ENCODE results near the gene ZNF148. TPM values are rescaled to one million over a fixed set of nuclear protein-coding genes. Genes with fewer than 3 reads are reported as not detected.

The ZNF148 gene
- polyA plus RNA-seq, 10 donors = 17.4 to 26.7 (median 21.0) TPM

DNA sequence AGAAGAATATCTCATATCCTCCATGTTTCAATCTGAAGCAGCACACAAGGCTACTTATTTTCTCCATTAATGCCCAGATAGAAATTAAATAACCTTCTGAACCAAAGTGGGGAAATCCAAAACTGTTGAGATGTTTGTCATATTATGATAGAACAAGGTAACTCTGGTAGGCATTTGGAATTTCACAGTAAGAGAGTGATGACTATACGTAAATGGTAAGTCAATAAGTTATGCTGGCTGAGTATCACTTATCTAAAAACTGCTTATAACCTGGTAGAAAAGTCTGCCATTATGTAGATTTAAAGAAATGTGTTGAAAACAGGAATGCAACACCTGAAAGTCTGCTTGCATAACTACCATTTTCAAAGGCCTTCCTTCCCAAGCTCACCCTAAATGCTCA lies 145.4 kb downstream of the ZNF148 start:
- DNase-seq = no peak

DNA sequence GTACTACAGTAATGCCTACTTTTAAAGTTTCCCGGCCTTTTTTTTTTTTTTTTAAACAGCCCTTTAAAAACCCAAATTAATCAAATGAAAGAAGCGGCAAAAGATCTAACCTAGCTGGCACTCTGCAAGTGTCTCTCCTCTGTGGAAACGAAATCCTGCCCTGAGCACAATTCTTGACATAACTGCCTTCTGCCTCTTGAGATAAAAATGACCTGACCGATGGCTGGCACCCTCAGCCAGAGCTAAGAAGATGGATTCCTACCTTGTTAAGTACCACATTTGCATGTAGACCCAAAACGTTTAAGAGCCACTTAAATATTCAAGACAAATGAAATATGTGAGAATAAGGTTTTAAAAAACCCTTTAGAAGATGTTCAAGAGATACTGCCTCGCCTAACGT lies 146.0 kb downstream of the ZNF148 start:
- no peak for DNase-seq

DNA sequence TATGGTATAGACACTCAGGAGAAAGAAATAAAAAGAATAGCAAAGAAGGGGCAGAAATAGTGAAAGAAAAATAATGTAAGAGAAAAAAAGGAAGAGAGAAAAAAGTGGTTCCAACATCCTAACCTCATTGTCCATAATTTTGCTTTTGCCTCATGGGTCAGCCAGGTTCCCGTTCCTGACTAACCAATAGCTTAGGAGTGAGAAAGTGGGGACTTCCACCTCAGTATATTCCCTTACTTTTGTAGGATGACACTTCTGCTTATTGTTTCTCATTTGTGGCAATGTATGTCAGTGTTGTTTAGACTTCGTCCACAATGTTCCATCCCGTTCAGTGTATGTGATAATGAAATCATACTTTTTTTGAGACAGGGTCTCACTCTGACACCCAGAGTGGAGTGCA lies 153.3 kb downstream of the ZNF148 start:
- DNase-seq = no peak

DNA sequence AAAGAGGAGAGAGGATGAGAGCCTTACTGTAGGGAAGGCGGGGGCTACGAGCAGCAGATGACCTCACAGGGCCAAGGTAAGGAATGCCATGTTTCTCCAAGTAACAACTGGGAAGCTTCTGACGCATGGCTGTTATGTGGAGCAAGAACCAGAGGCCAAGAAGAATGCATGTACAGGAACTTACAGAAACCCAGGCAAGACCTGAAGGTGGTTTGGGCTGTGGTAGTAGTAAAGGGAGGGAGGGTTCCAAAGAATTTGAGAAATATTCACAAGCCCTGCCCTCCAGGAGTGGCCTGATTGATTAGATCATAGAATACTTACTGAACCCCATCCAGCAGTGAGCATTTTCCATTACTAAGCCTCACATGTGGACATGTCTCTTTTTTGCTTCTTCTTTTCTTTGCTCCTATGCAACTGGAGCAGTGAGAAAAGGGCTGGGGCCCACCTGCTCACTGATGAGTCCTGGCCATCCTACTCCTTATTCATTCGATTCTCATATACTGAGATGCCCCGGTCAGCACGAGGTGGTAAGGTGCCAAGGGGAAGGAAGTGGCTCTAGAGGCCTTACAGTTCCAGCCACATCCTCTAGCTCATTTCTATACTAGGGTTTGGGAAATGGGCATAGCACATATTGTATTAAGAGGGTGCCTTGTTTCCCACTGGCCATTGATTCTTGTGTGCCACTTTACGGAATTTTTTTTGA lies 154.2 kb downstream of the ZNF148 start:
- peak in 2 of 3 donors; percentile 40 to 46 for DNase-seq

DNA sequence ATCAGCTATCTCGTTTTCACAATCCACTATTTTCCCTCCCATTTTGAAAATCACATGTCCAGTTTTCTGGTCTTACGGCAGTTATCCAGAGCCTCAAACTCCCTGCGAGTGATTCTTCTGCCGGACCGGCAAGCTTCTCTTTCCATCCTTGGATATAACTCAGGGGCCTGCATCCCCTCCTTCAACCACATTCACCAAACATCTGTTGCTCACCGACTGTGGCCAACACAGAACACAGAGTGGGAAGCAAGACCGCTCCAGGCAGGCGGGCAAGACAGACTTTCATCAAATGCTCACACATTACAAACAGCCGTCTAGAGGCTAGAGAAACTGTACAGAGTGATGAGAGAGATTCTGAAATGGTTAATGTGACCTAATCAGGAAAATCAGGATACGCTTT lies 154.9 kb downstream of the ZNF148 start:
- DNase-seq = no peak

DNA sequence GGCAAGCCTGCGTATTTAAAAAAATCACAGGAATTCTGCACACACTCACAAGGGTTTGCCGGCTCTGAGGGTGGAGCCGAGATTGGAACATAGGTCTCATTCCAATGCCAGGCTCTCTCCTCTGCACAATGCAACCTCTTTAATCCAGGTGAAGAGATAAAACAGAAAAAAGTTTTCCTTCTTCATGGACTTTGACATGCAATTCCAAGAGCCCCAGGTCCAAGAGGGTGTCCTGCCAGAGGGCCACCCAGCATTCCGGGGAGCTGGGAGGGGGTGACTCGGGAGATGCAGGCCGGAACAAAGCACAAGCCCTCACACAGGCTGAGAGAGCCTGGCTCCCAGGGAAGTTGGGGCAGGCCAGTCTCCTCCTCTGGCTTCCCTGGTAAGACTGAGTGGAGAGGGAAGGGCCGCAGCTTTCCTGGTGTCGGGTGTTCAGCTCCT lies 155.8 kb downstream of the ZNF148 start:
- no peak for DNase-seq

DNA sequence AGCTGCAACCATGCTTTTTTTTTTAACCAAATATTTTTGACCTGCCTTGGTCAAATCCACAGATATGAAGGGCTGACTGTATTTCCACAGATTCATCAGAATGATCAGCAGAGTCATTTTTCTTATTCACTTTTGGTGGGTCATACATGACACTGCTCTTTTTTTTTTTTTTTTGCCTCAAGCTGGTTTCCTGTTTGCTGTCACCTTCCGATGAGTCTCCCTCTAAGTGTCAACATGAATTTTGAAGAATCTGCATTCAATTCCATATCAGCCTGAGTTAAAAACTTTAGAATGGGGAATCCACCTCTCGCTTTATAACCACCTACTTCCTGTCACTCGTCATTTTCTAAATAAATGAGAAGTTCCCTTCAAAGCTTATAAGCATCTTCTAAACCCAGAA lies 160.4 kb downstream of the ZNF148 start:
- DNase-seq = no peak

DNA sequence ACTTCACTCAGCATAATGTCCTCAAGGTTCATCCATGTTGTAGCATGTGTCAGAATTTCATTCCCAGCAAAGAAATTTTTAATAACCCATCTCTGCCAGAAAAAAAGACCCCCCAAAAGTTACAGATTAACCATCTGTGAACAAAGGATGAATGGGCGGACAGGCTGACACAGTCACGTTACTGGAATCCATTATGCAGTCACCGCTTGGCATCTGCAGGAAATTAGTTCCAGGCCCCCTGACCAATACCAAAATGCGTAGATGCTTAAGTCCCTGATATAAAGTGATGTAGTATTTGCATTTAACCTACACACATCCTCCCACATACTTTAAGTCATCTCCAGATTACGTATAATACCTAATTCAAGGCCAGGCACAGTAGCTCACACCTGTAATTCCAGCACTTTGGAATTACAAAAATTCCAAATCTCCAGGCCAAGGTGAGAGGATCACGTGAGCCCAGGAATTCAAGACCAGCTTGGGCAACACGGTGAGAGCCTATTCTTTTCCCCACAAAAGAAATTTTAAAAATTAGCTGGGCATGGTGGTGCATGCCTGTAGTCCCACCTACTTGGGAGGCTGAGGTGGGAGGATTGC lies 161.1 kb downstream of the ZNF148 start:
- peak in 1 of 3 donors; percentile 80 for DNase-seq

DNA sequence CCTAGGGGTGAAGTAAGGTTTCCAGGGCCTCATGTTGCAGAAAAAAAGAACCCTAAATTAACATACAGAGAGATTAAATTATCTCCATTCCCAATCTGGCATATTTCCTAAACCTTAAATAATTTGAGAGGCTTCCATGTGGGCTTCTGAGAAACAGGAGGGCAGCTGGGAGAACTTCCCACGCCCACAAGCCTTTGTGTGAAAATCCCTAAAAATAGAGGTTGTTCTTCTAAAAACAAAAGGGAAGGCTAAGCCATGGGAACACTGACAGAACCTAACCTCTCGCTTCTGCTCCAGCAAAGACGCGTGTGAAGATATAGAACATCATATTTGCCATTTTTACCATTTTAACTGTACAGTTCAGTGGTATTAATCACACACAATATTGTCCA lies 161.8 kb downstream of the ZNF148 start:
- no peak for DNase-seq

DNA sequence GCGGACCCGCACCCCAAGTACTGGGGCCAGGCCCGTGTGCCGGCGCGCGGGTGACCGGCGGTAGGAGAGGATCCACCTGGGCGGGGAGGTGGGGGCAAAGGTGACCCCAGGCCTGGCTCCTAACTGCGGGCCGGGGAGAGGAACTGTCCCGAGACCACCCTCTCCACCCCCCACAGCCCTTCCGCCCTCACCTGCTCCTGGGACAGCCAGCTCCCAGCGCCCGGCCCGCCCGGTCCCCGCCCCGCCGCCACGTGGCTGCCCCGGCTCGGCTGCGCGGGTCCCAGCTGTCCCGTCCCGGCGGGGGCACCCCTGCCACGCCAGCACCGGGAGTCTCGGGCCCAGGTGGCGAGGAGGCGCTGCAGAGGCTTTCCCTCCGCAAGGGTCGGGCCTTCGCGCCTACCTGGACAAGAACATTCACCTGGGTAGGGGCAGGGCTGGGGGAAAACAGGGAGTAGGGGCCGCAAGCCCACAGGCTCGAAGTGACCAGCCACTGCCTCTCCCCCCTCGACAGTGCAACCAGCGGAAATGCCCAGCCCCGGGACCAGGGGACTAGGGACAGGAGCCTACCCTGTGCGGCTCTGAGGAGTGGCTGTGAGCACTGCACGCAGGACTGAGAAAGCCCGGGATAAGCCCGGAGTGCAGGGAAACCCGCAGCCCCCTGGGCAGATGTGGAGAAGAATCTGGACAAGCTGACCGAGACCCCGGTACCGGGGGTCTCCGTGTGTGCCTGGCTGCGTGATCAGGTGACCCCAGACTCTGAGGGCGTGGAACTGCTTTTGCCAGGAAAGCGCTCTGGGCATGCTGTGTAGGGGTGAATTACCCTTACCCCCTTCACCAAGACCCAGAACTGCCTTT lies 162.4 kb downstream of the ZNF148 start, which contains the start of gene SLC12A8:
TSS of gene SLC12A8 (minus strand) at position 240 of the 855 bp plus-strand sequence. CDS start 1,399 bp downstream, outside the sequence.
- no peak for DNase-seq

DNA sequence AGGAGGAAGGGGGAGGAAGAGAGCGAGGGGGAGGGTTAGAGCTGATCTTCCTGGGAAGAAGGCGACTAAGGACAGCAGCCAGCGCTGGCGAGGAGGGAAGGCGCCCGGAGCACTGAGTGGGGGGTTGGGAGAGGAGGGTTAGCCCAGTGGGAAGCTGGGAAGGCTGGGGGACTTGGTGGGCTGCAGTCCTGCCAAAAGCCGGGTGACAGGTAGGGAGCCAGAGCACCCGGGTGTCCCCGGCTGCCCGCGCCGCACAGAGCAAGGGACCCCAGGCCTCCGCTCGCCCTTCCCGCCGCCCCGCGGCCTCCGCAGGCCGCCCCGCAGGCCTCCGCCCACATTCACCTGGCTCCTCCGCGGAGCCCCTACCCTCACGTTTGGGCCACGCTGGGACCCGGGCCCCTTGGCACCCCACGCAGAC lies 163.0 kb downstream of the ZNF148 start:
- DNase-seq = peak in 1 of 3 donors; percentile 30

DNA sequence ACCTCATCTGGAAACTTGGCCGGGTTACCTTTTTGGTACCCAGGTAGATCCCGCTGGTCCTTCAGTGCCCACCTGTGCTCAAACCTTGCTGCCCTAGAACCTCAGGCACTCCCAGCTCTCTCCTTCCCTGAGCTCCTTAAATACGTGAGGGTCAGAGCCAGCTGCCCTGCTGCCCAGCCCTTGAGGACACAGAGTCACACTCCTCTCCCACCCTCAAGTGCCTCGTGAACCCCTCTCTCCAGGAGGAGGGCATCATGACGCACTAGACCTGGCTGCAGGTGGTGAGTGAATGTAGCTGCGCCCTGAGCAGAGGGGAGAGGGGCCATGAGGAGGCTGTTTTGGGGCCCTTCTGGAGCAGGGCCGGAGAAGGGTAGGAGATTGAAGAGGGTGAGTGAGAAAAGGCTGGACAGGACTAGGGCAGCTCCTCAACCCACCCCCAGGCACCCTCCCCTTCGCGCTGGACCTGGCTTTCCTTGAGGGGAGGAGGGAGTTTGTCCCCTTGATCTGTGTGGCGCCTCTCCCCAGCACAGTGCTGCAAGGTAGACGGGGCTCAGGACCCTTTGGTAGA lies 163.5 kb downstream of the ZNF148 start:
- DNase-seq = no peak

DNA sequence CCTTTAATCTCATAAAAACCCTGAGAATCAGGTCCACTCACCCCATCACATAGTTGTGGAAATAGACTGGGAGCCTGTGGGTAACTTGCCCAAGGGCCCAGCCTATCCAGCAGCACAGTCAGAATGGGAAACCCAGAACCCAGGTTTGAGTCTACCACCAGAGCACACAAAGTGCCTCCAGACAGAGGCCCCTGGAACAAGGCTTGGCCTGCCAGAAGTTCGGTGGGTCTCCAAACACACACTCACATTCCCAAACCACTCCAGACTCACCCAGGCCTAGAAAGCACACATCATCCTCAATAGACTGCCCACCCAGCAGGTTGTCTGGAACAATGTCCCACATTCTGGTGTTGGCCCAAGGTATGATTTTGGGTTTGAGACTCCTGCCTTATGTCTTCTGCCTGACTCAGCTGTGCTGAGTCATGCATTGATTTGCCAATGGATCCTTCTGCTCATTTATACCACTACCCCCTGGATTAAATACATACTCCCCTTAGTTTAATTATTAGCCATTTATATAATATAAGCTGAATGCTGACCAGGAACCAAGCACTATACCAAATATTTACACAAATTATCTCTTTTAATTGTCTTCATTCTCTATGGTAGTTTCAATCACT lies 167.1 kb downstream of the ZNF148 start:
- no peak for DNase-seq

DNA sequence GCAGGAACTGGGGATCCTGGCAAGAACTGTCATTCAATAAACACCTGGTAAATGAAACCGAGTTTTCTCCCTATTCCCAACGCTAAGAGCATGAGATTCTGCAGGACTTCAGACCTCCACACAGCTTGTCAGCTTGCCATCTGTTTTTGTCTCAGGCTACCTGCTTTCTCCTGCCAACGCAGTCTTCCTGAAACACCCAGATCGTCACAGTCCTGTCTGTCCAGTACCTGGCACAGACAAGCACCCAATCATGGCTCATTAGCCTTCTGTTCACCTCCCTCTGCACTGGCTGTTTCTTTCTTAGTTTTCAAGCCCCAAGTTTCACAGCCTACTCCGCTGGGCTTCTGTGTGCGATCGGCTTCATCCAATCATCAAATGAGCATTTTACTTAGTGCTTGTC lies 167.6 kb downstream of the ZNF148 start:
- DNase-seq = no peak

DNA sequence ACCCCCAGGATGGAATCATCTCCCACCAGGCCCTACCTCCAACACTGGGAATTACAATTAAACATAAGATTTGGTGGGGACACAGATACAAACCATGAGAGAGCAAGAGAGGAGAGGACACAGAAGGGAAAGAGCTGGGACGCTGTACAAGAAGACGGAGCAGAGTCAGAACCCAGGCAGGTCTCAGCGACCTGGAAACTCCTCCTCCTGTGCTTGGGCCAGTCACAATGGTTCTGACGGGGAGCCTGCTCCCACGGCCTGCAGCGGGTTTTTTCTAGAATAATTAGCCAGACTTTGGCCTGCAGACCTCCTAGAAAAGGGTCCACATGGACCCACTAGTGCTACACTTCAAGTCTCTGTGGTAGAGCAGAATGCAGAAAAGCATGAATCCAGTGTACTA lies 168.2 kb downstream of the ZNF148 start:
- no peak for DNase-seq

DNA sequence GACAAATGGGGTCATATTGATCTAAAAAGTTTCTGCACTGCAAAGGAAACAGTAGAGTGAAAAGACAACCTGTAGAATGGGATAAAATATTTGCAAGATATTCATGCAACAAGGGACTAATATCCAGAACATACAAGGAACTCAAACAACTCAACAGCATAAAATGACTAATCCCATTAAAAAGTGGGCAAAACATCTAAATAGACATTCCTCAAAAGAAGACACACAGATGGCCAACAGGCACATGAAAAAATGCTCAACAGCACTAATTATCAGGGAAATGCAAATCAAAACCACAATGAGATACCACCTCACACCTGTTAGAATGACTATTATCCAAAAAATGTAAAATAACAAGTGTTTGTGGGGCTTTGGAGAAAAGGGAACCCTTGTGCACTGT lies 171.4 kb downstream of the ZNF148 start:
- no peak for DNase-seq

DNA sequence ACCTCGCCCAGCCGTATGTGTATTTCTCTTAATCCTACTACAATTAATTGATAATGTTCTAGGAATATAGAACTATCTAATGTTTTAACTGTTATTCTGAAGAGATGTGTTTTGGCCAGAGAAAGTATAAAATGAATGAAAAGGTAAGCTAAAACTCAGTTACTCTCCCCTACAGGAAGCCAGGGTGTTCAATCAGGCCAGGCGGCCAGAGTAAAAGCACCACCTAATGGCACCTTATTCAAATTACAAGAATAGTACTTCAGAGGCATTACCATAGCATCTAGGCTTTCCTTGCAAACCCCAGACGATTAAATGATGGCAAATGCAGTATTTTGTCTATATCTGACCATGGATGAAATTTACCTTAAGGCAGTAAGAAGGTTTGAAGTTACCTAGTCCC lies 172.9 kb downstream of the ZNF148 start:
- no peak for DNase-seq

DNA sequence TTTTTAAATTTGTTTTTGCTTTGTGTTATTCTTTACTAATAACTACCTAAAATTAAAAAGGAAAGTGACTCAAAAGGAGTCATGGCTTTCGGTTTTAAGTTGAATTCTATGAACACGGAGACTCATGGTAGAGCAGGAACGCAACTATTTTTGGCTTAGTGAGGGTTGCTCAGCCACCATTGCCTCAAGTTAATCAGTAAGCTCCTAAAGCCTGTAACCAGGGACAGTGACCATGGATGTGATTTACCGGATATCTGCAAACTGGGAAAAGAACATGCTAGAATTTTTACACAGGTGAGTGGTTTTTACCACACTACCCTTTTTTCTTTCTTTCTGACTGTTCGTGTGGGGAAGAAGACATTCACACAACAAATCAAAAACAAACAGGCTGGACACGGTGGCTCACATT lies 174.4 kb downstream of the ZNF148 start:
- DNase-seq = no peak

DNA sequence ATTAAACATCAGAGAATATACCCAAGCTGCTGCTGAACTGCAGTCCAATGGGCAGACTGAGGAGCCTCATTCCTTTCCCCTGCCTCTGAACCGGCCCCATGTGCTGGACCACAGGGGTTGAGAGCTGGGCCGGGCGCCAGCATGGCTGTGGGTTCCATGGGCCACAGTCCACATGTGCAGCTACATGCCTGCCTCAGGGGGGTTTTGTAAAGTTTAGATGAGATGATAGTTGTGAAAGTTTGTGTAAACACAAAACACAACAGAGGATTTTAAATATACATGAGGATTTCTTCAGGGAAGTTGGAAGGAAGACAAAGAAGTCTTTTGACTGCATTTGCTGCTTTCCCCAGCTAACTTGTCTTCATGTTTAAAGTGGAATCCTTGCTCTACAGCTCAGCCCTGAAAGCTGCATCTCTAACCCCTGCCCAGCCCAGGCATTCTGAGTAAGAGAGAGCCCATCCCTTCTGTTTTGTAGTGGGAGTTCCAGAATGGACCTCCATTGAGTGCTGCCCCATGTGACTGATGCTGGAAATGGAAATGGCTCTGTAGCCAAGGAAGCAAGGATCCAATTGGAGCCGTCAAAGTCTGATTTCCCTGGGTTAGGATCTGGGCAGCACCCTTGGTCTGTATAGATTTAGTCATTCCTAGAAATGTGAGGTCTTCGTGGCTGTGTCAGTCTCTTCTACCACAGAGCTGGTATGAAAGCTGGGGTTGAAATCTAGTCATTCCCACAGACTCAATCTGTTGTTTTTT lies 180.1 kb downstream of the ZNF148 start:
- DNase-seq = peak in 2 of 3 donors; percentile 45 to 47

DNA sequence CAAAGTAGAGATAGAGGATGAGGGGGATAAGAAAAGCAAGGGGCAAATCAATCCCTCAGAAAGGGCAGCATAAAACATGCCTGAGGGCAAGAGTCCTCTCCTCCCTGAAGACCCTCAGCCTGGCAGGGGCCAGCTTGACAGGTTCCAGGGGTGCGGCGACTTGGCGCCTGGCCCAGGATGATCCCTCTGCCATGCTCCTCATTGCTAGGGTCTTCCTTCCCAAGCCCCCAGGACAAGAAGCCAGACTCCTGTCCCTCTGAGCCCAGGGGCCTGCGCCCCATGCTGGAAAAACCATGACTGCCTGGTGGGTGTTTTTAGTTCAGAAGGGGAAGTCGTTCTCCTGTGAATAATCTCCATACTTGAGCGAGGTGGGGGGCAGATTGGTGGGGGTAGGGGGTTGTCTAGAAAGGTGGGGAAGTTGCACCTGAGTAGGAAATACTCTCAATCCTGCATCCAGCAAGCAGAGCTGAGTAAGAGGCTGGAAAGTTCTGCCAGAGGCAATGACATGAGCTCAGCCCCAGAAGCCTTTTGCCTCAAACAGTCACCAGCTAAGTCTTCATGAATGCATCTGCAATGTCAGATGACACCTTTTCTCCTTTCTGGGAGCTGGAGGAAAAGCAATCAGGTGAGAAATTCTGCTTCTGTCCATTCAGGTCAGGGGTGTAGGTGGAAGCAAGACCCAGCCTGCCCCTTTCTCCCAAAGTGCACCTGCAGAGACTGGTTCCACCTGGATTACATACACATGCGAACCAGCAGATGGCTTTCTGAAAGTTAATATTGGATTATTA lies 180.9 kb downstream of the ZNF148 start:
- DNase-seq = no peak
